Upper lobe of left lung (tissue), 4 donors: ENCODE data around the gene SYMPK.
A peak's percentile ranks its signal among the peaks of the same experiment; 100 is the strongest.

Source experiments
- EP300 ChIP-seq, 4 donors: sonication (generic); formaldehyde crosslinking; IDR thresholded peaks; one replicate each; pipeline ENCODE4 v1.5.1; 2017; ENCODE audit warnings: antibody characterized with exemption in 4 of 4, control low read depth in 2 of 4
- POLR2A ChIP-seq, 4 donors: fragments of 450-650 bp; IDR thresholded peaks; one replicate each; pipeline ENCODE4 v1.5.1; 2016 to 2017; ENCODE audit warnings: antibody characterized with exemption in 4 of 4, mild to moderate bottlenecking in 2 of 4
- TF ChIP-seq, protein P1 (sequence below), 6 experiments: fragments of 450-650 bp in 4 of 6; fragments of 200-600 bp in 2 of 6; sonication (generic) in 2 of 6; IDR thresholded peaks; one replicate each; pipeline ENCODE4 v1.5.1; 2016 to 2019; ENCODE audit warnings: antibody characterized with exemption in 6 of 6

DNA sequence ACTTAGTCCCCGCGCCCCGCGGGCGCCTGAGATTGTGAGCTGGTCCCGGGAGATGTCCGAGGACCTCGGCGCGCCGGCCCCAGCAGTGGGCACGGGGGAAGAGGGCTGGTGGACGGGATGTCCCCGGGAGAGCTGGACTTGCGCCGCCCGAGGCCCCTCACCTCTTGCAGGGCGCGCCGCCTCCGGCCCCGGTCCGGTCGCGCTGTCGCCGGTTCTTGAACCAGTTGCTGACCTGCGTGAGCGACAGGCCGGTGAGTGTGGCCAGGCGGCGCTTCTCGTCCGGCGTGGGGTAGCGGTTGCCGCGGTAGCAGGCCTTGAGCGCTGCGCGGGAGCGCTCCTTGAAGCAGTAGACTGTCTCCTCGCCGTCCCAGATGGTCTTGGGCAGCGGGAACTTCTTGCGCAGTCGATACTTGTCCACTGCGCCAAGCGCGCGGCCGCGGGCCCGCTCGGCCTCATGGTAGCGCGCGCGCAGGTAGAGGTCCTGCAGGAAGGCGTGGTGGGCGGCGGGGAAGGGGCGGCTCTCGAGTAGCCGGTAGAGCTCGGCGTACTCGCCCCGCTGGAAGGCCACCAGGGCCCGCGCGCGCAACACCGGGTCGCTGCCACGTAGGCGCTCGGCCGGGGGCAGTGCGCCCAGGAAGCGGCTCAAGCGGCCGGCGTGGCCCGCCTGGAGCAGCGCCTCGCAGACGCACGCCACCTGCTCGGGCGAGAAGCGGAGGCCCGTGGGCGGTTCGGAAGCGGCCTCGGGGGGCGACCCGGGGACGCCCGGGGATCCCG lies 94.9 kb downstream of the SYMPK start:
- TF ChIP-seq, protein P1, sequence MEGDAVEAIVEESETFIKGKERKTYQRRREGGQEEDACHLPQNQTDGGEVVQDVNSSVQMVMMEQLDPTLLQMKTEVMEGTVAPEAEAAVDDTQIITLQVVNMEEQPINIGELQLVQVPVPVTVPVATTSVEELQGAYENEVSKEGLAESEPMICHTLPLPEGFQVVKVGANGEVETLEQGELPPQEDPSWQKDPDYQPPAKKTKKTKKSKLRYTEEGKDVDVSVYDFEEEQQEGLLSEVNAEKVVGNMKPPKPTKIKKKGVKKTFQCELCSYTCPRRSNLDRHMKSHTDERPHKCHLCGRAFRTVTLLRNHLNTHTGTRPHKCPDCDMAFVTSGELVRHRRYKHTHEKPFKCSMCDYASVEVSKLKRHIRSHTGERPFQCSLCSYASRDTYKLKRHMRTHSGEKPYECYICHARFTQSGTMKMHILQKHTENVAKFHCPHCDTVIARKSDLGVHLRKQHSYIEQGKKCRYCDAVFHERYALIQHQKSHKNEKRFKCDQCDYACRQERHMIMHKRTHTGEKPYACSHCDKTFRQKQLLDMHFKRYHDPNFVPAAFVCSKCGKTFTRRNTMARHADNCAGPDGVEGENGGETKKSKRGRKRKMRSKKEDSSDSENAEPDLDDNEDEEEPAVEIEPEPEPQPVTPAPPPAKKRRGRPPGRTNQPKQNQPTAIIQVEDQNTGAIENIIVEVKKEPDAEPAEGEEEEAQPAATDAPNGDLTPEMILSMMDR (IDR thresholded peaks at IDR 0.05): no peak
- TF ChIP-seq POLR2A (IDR thresholded peaks at IDR 0.05): peak in 1 of 4 donors; percentile 59
- TF ChIP-seq EP300 (IDR thresholded peaks at IDR 0.05): no peak
